Body of pancreas (tissue), 4 donors: ENCODE measurements around the gene IRF3. TPM values are rescaled to one million over a fixed set of nuclear protein-coding genes. Genes with fewer than 3 reads are reported as not detected.
A peak's percentile ranks its signal among the peaks of the same experiment; 100 is the strongest.

ENCODE experiments used
- ATAC-seq: fragments of 150-250 bp; one replicate; pipeline ENCODE4 v1.9.1; 2016
- DNase-seq, 4 donors: peaks; one replicate each; pipeline ENCODE4 v3.0.0-alpha.2; 2019
- H3K27ac ChIP-seq, 4 donors: fragments of 200-600 bp; sonication (generic); 1 replicate in 3 of 4; 2 replicates in 1 of 4; pipeline versions ENCODE4 v1.5.1 to v1.6.1; 2016 to 2019; ENCODE audit warnings: mild to moderate bottlenecking in 1 of 4, mixed read lengths in 1 of 4, moderate library complexity in 1 of 4
- H3K27me3 ChIP-seq, 2 donors: fragments of 200-600 bp; sonication (generic); one replicate each; pipeline ENCODE4 v1.6.0; 2016; ENCODE audit warnings: mild to moderate bottlenecking in 1 of 2
- H3K36me3 ChIP-seq, 2 donors: fragments of 200-600 bp; sonication (generic); replicated peaks in 1 of 2; 2 replicates each; pipeline ENCODE4 v1.5.1; 2016; ENCODE audit warnings: low read depth in 2 of 2; ENCODE audit not compliant: insufficient read depth in 1 of 2
- H3K4me1 ChIP-seq: fragments of 200-600 bp; sonication (generic); one replicate; pipeline ENCODE4 v1.6.0; 2016
- H3K4me3 ChIP-seq, 2 donors: fragments of 200-600 bp; sonication (generic); 1 replicate in 1 of 2; 2 replicates in 1 of 2; pipeline ENCODE4 v1.5.1; 2016 to 2019
- H3K9me3 ChIP-seq, 3 donors: fragments of 200-600 bp; sonication (generic); 1 replicate in 2 of 3; 2 replicates in 1 of 3; pipeline ENCODE4 v1.5.1; 2016
- POLR2A ChIP-seq, 3 donors: fragments of 450-650 bp; IDR thresholded peaks; one replicate each; pipeline ENCODE4 v1.6.1; 2016; ENCODE audit warnings: antibody characterized with exemption in 3 of 3, mild to moderate bottlenecking in 2 of 3
- WGBS, 2 donors: methylation state at CpG; one replicate each; pipeline ENCODE4 v1.1.5; 2017; 5-methylcytosine and 5-hydroxymethylcytosine counted together
- intact Hi-C: fragments of 100-400 bp; cut with DNase I; formaldehyde crosslinking; loops from one replicate; pipeline ENCODE4 v1.15.1; 2023
- total RNA-seq, 2 donors: library from RNA; depleted of rRNA; stranded (reverse); fragments of >200 nt; gene quantifications; one replicate each; pipeline ENCODE4 v1.1.0, GENCODE V29; 2016
- TF ChIP-seq, protein P1 (sequence below), 7 experiments: fragments of 450-650 bp in 4 of 7; fragments of 200-600 bp in 3 of 7; sonication (generic) in 3 of 7; IDR thresholded peaks; one replicate each; pipeline ENCODE4 v1.5.1; 2016 to 2019; ENCODE audit warnings: antibody characterized with exemption in 7 of 7

IRF3 gene
- total RNA-seq, 2 donors from 2014 or later: 46.7 to 134 TPM

DNA sequence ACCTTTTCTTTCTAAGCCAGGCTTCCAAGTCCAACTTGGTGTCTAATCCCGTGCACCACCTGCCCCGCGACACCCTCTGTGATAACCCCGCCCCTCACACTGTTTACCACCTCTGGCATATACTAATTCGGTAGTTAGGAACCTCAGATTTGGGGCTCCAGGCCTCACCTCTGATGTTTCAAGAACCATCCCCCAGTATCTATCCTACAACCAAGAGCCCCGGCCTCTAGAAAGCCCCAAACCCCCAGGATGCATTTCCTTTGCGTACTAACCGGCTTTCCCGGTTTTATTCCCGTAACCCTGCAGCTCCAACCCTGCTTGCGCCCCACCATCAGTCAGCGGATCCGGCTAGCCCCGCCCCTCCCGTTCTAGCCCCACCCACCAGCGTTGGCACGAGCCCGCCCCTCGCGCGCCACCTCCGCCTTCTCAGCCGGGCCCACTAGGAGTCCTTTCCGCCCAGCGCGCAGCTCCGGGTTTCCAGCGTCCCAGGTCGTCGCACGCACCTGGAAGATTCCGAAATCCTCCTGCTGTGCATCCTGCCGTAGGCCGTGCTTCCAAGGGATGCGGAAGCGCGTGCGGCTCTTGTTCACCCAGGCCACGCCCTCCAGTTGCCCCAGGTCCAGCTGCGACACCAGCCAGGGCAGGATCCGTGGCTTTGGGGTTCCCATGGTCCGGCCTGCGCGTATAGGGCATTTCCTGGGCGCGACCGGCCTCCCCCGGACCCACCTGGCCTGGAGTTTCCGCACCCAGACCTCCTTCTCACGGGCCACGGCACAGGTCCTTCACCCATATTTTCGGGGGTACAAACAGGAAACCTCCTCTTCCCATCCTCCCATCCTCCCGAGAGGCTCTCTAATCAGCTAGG is 1.3 kb downstream of the IRF3 start:
- Histone ChIP-seq H3K4me1 (peaks cover 23% of the 10 kb centered on the region), H3K9me3 (no peaks in the 10 kb centered on the region), H3K4me3 (peak overlapping the region; percentile 9 to 72), H3K27ac (peak overlapping the region; percentile 78 to 94 (median 92)), H3K27me3 (no peaks in the 10 kb centered on the region), H3K36me3 (peaks cover 5 to 7% of the 10 kb centered on the region in 2 donors)
- ATAC-seq (peak; percentile 75), DNase-seq (peak; percentile 90 to 92 (median 91))
- intact Hi-C loops: no loop called here
- WGBS, 2 donors: 0 to 1% methylated on average over 27 to 53 of the region's 53 CpGs
- TF ChIP-seq POLR2A (IDR thresholded peaks at IDR 0.05): peak; percentile 54 to 75 (median 72)
- TF ChIP-seq, protein P1, sequence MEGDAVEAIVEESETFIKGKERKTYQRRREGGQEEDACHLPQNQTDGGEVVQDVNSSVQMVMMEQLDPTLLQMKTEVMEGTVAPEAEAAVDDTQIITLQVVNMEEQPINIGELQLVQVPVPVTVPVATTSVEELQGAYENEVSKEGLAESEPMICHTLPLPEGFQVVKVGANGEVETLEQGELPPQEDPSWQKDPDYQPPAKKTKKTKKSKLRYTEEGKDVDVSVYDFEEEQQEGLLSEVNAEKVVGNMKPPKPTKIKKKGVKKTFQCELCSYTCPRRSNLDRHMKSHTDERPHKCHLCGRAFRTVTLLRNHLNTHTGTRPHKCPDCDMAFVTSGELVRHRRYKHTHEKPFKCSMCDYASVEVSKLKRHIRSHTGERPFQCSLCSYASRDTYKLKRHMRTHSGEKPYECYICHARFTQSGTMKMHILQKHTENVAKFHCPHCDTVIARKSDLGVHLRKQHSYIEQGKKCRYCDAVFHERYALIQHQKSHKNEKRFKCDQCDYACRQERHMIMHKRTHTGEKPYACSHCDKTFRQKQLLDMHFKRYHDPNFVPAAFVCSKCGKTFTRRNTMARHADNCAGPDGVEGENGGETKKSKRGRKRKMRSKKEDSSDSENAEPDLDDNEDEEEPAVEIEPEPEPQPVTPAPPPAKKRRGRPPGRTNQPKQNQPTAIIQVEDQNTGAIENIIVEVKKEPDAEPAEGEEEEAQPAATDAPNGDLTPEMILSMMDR (IDR thresholded peaks at IDR 0.05): peak in 6 of 7 experiments; percentile 10 to 53 (median 44)

- peak overlapping the region in 2 of 4 donors; percentile 94 for H3K27ac ChIP-seq
- 78 to 85% methylated on average over 11 to 12 of the region's 12 CpGs for WGBS, 2 donors
- no peaks in the 10 kb centered on the region for H3K9me3 ChIP-seq
- ATAC-seq (no peak), DNase-seq (no peak)
- intact Hi-C loops: no loop called here
- H3K27me3 ChIP-seq: no peaks in the 10 kb centered on the region
- TF ChIP-seq, protein P1 (IDR thresholded peaks at IDR 0.05): no peak
- no peak for TF ChIP-seq POLR2A (IDR thresholded peaks at IDR 0.05)
- peaks cover 7 to 11% of the 10 kb centered on the region in 2 donors for H3K36me3 ChIP-seq
- H3K4me1 ChIP-seq: peaks cover 23% of the 10 kb centered on the region
- no peak overlapping the region for H3K4me3 ChIP-seq
Measured at GRCh38 chr19:49663224-49663623, 2.4 kb downstream of the IRF3 start.

- WGBS, 2 donors: 91 to 95% methylated on average over 13 to 16 of the region's 16 CpGs
Measured at GRCh38 chr19:49662011-49662410, 3.6 kb downstream of the IRF3 start.

DNA sequence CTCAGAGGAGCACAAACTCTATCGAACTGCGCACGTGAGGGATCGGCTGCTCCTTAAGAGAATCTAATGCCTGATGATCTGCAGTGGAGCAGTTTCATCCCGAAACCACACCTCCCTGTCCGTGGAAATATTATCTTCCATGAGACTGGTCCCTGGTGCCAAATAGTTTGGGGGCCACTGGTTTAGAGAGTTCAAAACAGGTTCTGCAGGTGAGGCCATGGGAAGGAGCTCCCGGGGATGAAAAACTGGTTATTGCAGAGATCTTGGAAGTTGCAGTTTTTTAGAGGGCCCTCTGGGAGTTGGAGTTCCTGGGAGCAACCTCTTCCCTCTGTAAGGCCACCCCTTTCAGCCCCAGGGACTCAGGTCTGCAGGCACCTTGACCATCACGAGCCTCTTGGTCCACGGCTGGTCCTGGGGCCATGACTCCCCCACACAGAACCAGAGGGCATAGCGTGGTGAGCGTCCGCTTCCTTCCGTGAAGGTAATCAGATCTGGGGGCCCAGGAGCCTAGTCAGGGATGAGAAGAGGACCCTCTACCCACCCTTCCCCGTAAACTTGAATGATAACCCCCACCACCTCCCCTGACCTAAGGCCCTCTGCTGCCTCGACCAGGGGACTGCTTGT is 5.2 kb downstream of the IRF3 start:
- Histone ChIP-seq H3K4me1 (peaks cover 12% of the 10 kb centered on the region), H3K9me3 (no peaks in the 10 kb centered on the region), H3K4me3 (no peak overlapping the region), H3K27me3 (no peaks in the 10 kb centered on the region), H3K27ac (no peak overlapping the region), H3K36me3 (peaks cover 7 to 24% of the 10 kb centered on the region in 2 donors)
- ATAC-seq: no peak
- DNase-seq: no peak
- intact Hi-C loops: no loop called here
- WGBS, 2 donors: 91 to 96% methylated on average over 10 to 15 of the region's 15 CpGs
- TF ChIP-seq, protein P1 (IDR thresholded peaks at IDR 0.05): no peak
- no peak for TF ChIP-seq POLR2A (IDR thresholded peaks at IDR 0.05)

More at GRCh38 chr19:49662011-49662410, 3.6 kb downstream of the IRF3 start:
- no peaks in the 10 kb centered on the region for H3K27me3 ChIP-seq
- no peak overlapping the region for H3K4me3 ChIP-seq
- no peak overlapping the region for H3K27ac ChIP-seq
- DNase-seq (no peak), ATAC-seq (no peak)
- H3K9me3 ChIP-seq: no peaks in the 10 kb centered on the region
- peaks cover 7 to 17% of the 10 kb centered on the region in 2 donors for H3K36me3 ChIP-seq
- no peak for TF ChIP-seq POLR2A (IDR thresholded peaks at IDR 0.05)
- TF ChIP-seq, protein P1 (IDR thresholded peaks at IDR 0.05): no peak
- H3K4me1 ChIP-seq: peaks cover 22% of the 10 kb centered on the region
- intact Hi-C loops: no loop called here
